GM18909 (cell line): ENCODE data around the gene CYTH1.
"Not testable (repeated sequence)": the region's sequence is repeated elsewhere in the genome, so short reads cannot be mapped to it uniquely, and the experiment has no call there.

ENCODE experiments used
- ATAC-seq: cut with Tn5 transposase; IDR thresholded peaks from one replicate; pipeline ENCODE4 v1.9.1; 2021; ENCODE audit warnings: mild to moderate bottlenecking; ENCODE audit not compliant: unreplicated experiment, poor library complexity

CYTH1 gene

DNA sequence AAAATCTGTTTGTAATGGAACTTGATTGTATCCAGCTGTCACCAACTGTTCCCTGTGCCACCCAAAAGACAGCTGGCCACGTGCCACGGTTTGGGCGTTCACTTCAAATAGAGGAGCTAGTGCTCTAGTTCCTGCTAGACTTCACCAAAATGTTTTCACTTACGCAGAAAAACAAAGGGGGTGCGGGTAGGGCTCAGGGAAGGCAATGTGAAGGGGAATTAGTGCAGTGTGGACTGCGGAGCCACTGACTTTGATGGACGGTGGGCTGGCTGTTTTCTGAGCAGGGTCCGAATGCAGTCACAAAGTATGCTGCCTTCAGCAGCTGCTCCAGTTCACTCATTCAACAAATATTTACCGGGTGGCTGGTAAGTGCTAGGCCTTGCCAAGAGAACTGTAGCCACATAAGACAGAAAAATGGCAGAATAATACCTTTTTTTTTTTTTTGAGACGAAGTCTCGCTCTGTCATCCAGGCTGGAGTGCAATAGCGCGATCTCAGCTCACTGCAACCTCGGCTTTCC is 7.6 kb upstream of the CYTH1 start:
- ATAC-seq = no peak

DNA sequence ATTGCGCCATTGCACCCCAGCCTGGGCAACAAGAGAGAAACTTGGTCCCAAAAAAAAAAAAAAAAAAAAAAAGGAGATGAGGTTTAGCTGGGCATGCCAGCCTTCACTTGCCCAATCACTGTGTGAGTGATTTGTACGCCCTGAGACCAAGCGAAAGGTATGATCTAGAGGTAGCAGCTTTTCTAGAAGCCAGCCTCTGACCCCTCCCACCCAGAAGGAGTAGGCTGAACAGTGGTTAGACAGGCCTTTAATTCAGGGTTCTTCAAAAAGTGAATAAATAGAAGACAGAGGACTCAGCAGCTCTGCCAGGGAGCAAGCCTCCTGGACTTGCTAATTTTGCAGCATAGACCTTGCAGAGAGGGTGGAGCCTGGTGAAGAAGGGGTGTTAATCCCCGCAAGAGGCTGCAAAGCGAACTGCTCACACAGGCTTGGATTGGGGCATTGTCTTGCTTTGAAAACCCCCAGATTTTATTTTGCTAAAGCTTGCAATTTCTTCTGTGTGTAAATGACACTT is 7.1 kb upstream of the CYTH1 start:
- no peak for ATAC-seq

GRCh38 chr17:78788451-78788850 is 6.4 kb upstream of the CYTH1 start:
- no peak for ATAC-seq

DNA sequence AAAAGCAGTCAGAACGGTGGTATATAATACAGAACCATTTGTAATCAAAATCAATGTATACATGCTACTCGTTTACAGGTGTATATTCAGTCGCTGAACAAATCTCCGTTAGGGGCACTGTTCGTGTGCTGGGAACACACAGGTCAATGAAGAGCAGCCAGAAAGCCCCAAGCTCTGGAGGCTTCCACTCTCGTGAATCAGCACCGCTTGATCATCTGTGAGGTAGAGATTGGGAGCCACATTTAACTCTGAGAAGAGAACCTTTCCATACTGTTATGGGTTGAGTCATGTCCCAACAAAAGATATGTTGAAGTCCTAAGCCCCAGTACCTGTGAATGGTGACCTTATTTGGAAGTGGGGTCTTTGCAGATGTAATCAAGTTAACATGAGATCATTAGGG is 5.4 kb upstream of the CYTH1 start:
- ATAC-seq = no peak

DNA sequence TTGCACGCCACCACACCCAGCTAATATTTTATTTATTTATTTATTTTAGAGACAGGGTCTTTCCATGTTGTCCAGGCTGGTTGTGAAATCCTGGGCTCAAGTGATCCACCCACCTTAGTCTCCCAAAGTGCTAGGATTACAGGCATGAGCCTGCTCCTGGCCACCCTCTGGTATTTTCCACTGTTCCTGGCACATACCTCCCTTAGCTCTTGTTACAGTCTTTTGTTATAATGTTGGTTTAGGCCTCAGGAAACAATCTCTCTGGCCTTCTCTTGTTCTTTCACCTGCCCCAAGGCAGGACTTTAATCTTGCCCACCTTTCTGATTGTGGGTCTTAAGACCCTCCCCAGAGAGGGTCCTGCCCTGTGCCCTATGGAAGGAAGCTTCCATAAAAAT is 3.6 kb upstream of the CYTH1 start:
- ATAC-seq = no peak

- ATAC-seq = no peak
Measured at GRCh38 chr17:78785011-78785662, 3.1 kb upstream of the CYTH1 start.

DNA sequence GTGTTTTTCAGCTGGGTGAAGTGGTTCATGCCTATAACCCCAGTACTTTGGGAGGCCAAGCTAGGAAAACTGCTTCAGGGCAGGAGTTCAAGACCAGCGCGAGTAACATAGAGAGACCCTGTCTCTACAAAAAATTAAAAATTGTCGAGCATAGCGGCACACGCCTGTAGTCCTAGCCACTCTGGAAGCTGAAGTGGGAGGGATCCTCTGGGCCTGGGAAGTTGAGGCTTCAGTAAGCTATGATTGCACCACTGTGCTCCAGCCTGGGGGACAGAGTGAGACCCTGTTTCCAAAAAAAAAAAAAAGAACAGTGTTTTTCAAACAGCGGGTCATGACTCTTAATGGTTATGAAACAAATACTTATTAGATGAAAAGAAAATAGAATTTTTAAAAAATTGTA is 2.3 kb upstream of the CYTH1 start:
- ATAC-seq = no peak

GRCh38 chr17:78783711-78784324 is 1.7 kb upstream of the CYTH1 start:
- ATAC-seq = no peak

DNA sequence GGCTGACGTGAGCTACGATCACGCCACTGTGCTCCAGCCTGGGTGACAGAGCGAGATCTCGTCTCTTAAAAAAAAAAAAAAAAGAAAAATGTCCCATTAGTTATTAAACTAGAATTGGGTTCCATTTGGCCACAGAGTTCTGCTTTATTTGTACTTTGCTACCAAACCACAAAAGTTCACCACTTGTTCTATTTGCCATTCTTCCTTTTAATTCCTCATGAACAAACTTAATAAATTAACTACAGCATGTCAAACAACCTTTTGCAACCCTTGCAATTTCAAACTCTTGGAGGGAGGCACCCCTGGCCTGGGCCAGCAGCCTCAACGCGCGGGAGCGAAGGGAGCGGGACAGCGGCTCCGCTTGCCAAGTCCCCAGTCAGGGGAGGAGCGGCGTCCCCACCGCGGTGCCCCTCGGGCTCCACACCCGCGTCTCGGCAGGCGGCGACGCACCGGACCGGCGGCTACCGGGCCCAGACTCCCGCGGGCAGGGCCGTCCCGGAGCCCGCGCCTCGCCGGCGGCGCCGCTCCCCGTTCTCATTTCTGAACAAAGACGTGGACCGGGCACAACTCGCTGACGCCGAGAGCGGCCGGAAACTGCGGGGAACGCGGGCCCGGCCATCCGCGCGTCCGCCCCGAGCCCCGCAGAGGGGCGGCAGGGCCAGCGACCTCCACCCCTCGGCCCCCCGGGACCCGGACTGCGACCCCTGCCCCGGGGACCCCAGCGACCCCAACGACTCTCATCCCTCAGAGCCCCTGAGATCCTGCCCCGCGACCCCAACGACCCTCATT is 775 bp downstream of the CYTH1 start:
- ATAC-seq = peak; percentile 22

GRCh38 chr17:78780335-78780734 is 1.7 kb downstream of the CYTH1 start:
- ATAC-seq = no peak

GRCh38 chr17:78779850-78780249 is 2.2 kb downstream of the CYTH1 start:
- ATAC-seq = no peak

GRCh38 chr17:78779286-78779651 is 2.8 kb downstream of the CYTH1 start:
- not testable (repeated sequence) for ATAC-seq

- no peak for ATAC-seq
Measured at GRCh38 chr17:78777881-78778280, 4.2 kb downstream of the CYTH1 start.

- peak; percentile 54 for ATAC-seq
Measured at GRCh38 chr17:78774956-78775571, 7.0 kb downstream of the CYTH1 start.

GRCh38 chr17:78774453-78774852 is 7.6 kb downstream of the CYTH1 start:
- ATAC-seq = no peak

DNA sequence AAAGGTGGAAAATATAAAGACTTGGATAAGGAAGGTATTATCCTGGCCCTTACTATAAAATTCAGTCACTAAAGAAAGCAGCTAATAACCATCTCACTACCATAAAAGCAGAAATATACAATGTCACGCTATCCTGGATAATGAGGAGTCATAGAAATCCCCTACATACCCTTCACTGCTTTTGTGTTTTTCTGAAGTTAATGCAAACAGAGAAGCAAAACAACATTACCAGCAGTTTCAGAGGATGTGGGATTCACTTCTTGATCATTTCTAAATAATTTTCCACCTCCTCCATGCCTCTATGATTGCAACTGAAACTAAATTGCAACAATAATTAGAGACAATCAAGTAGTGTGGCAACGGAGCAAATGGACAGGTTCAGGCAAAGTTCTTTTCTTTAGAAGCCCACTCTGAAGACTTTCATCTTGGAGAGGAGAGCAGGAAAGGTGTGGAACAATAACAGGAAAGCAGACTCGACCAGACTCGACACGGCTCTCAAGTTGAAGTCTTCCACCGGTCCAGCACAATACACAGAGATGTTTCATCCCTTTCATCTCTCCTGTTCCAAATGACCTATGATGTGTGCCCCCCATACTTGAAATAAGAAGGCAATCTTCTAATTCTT is 10.2 kb downstream of the CYTH1 start:
- no peak for ATAC-seq

- ATAC-seq = no peak
Measured at GRCh38 chr17:78769196-78769773, 12.8 kb downstream of the CYTH1 start.

- ATAC-seq = no peak
Measured at GRCh38 chr17:78767806-78768205, 14.3 kb downstream of the CYTH1 start.

DNA sequence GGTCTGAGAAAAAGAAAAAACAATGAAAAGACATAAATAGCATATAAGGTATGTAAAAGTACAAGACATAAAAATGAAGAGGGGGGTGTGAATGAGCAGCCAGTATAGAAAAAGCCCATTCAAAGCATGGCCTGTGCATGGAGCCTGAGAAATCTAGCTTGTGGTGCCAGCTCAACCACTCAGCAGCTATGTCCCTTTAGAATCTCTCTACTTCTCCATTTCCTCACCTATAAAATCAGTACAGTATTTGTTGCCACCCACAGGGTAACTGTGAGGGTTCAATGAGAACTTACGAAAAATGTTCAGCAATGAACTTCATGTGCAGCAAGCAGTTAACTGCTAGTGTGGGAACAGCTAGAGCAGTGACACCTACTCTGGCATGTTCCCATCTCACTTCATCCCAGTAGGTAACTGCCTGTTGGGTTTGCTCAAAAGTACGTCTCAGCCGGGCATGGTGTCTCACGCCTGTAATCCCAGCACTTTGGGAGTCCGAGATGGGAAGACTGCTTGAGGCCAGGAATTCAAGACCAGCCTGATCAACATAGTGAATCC is 15.3 kb downstream of the CYTH1 start:
- ATAC-seq = no peak

DNA sequence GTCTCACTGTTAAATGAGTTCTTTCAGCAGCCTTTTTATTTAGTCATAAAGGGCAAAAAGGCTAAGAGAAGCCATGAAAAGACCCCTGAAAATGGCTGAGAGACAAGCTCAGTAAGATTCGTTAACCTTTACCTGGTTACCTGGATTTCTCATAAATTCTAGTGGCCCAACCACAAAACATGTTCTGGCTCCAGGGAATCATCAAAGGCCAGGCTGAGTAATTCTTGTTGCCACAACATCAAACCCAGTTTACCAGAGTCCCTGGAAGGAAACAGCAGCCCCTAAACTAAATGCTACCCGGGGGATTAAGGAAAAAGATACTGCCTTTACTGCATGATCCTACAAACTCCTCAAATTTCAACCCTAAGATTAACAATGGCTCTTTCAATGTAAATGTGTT is 15.8 kb downstream of the CYTH1 start:
- no peak for ATAC-seq
